Left lung (tissue), 10 donors: ENCODE data around the gene MMP23B. TPM values are rescaled to one million over a fixed set of nuclear protein-coding genes. Genes with fewer than 3 reads are reported as not detected.
A peak's percentile ranks its signal among the peaks of the same experiment; 100 is the strongest.

Experiments
- ATAC-seq: fragments of 200-7000 bp; cut with Tn5 transposase; one replicate; pipeline ENCODE4 v1.9.1; 2020; ENCODE audit warnings: moderate library complexity
- DNase-seq, 4 donors: peaks; one replicate each; pipeline ENCODE4 v3.0.0-alpha.2; 2013 to 2020
- H3K27ac ChIP-seq, 2 donors: fragments of 200-600 bp; sonication (generic) in 1 of 2; one replicate each; pipeline versions ENCODE4 v1.5.0 to v1.8.0; 2020 to 2021
- H3K27me3 ChIP-seq, 2 donors: fragments of 200-600 bp; sonication (generic) in 1 of 2; one replicate each; pipeline versions ENCODE4 v1.5.0 to v1.8.0; 2020 to 2021
- H3K36me3 ChIP-seq, 2 donors: fragments of 200-600 bp; sonication (generic) in 1 of 2; one replicate each; pipeline versions ENCODE4 v1.5.0 to v1.8.0; 2020 to 2021
- H3K4me1 ChIP-seq, 2 donors: fragments of 200-600 bp; one replicate each; pipeline ENCODE4 v1.8.0; 2021
- H3K4me3 ChIP-seq, 2 donors: fragments of 200-600 bp; sonication (generic) in 1 of 2; one replicate each; pipeline versions ENCODE4 v1.5.0 to v1.8.0; 2020 to 2021; ENCODE audit warnings: mild to moderate bottlenecking in 1 of 2
- H3K9me3 ChIP-seq, 2 donors: fragments of 200-600 bp; sonication (generic) in 1 of 2; one replicate each; pipeline versions ENCODE4 v1.5.0 to v1.8.0; 2020 to 2021
- CTCF ChIP-seq, 2 donors: fragments of 200-600 bp; sonication (generic) in 1 of 2; IDR thresholded peaks; one replicate each; pipeline versions ENCODE4 v1.5.0 to v1.8.0; 2021; ENCODE audit warnings: antibody characterized with exemption in 2 of 2
- intact Hi-C, 2 donors: fragments of 100-400 bp; cut with DNase I; formaldehyde crosslinking; loops; one replicate each; pipeline versions ENCODE4 v1.11.2 to v1.14.2; 2022
- polyA plus RNA-seq, 6 donors: library from polyadenylated mRNA; unstranded; fragments of 120-200 nt; gene quantifications; one replicate each; pipeline ENCODE4 v1.2.1, GENCODE V29; 2013; ENCODE audit not compliant: insufficient read length in 6 of 6
- total RNA-seq, 2 donors: library from RNA; stranded (reverse); fragmentation: NEBNext Ultra II Directional; extraction: Animal tissue kit (Norgen Biotek cat#: 25700); gene quantifications; one replicate each; pipeline ENCODE4 v1.2.1, GENCODE V29; 2021
- donor health status: DM: no; HTN: yes; CAD: no.
- donor health status: DM: no; HTN: no; CAD: no.

Gene MMP23B
- total and polyA plus RNA-seq, 8 donors, result 31.9 to 96.9 (median 56.1) TPM

GRCh38 chr1:1616838-1617237 is 15.1 kb upstream of the MMP23B start:
- no peak for TF ChIP-seq CTCF (IDR thresholded peaks at IDR 0.05)
- H3K9me3 ChIP-seq, result no peaks in the 10 kb centered on the region
- peaks cover 0 to 8% of the 10 kb centered on the region in 2 donors for H3K36me3 ChIP-seq
- intact Hi-C loops, result no loop called here
- ATAC-seq (no peak), DNase-seq (peak in 1 of 4 donors; percentile 80)
- no peaks in the 10 kb centered on the region for H3K27me3 ChIP-seq
- H3K27ac ChIP-seq, result no peak overlapping the region
- H3K4me3 ChIP-seq, result peak overlapping the region; percentile 78 to 83
- H3K4me1 ChIP-seq, result peaks cover 25 to 36% of the 10 kb centered on the region in 2 donors

- intact Hi-C loops, result no loop called here
- H3K36me3 ChIP-seq, result peaks cover 0 to 8% of the 10 kb centered on the region in 2 donors
- H3K9me3 ChIP-seq, result no peaks in the 10 kb centered on the region
- H3K27ac ChIP-seq, result no peak overlapping the region
- no peaks in the 10 kb centered on the region for H3K27me3 ChIP-seq
- no peak for TF ChIP-seq CTCF (IDR thresholded peaks at IDR 0.05)
- DNase-seq (peak in 1 of 4 donors; percentile 34), ATAC-seq (no peak)
- H3K4me3 ChIP-seq, result no peak overlapping the region
- peaks cover 25 to 34% of the 10 kb centered on the region in 2 donors for H3K4me1 ChIP-seq
Measured at GRCh38 chr1:1617516-1617915, 14.5 kb upstream of the MMP23B start.

- H3K9me3 ChIP-seq, result no peaks in the 10 kb centered on the region
- ATAC-seq (no peak), DNase-seq (peak in 1 of 4 donors; percentile 61)
- no peak overlapping the region for H3K27ac ChIP-seq
- TF ChIP-seq CTCF (IDR thresholded peaks at IDR 0.05), result no peak
- no peak overlapping the region for H3K4me3 ChIP-seq
- H3K36me3 ChIP-seq, result peaks cover 0 to 8% of the 10 kb centered on the region in 2 donors
- peaks cover 25 to 34% of the 10 kb centered on the region in 2 donors for H3K4me1 ChIP-seq
- H3K27me3 ChIP-seq, result no peaks in the 10 kb centered on the region
- intact Hi-C loops, result no loop called here
Measured at GRCh38 chr1:1617925-1618324, 14.0 kb upstream of the MMP23B start.

GRCh38 chr1:1618396-1619068 is 13.4 kb upstream of the MMP23B start:
- ATAC-seq, result no peak
- no peak overlapping the region for H3K27ac ChIP-seq

More at GRCh38 chr1:1618396-1619068, 13.4 kb upstream of the MMP23B start:
- H3K4me3 ChIP-seq, result no peak overlapping the region
- no peaks in the 10 kb centered on the region for H3K27me3 ChIP-seq
- intact Hi-C loops, result no loop called here
- no peaks in the 10 kb centered on the region for H3K9me3 ChIP-seq
- TF ChIP-seq CTCF (IDR thresholded peaks at IDR 0.05), result no peak
- peak in 1 of 4 donors; percentile 54 for DNase-seq
- H3K36me3 ChIP-seq, result peaks cover 0 to 8% of the 10 kb centered on the region in 2 donors
- H3K4me1 ChIP-seq, result peaks cover 21 to 30% of the 10 kb centered on the region in 2 donors
